GM19043 (cell line): ENCODE results near the gene ASCL2.
"Not testable (repeated sequence)": the region's sequence is repeated elsewhere in the genome, so short reads cannot be mapped to it uniquely, and the experiment has no call there.

Experiments used
- ATAC-seq: cut with Tn5 transposase; IDR thresholded peaks from one replicate; pipeline ENCODE4 v1.9.1; 2021; ENCODE audit warnings: low read depth; ENCODE audit not compliant: unreplicated experiment

Gene ASCL2

DNA sequence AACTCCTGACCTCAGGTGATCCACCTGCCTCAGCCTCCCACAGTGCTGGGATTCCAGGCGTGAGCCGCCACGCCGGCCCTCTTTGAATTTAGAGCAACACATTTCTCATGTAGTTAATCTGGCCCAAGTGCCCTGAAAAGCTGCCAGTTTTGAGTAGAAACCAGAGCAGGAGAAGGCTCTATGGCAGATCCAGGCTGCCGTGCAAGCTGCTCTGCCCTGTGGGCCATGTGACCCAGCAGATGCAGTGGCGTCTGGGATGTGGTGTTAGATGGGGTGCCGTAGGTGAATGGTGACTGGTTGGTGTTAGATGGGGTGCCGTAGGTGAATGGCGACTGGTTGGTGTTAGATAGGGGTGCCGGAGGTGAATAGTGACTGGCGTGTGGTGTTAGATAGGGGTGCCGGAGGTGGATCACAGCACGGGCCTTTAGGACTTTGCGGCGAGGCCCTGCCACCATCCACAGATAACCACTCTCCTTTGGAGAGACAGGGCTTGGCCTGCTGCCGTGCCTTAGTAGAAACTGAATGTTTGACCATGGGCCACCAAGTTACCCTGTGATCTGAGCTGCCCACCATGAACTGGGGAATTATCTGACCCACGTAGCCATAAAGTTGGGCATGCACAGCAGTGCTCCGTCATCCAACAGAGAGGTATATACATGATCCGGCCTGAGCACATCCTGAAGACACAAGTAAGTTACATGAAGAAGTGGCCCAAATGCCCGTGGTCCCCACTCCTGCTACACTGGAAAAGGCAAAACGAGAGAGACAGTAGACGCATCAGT, 32.7 kb downstream of the ASCL2 start:
- ATAC-seq = no peak

DNA sequence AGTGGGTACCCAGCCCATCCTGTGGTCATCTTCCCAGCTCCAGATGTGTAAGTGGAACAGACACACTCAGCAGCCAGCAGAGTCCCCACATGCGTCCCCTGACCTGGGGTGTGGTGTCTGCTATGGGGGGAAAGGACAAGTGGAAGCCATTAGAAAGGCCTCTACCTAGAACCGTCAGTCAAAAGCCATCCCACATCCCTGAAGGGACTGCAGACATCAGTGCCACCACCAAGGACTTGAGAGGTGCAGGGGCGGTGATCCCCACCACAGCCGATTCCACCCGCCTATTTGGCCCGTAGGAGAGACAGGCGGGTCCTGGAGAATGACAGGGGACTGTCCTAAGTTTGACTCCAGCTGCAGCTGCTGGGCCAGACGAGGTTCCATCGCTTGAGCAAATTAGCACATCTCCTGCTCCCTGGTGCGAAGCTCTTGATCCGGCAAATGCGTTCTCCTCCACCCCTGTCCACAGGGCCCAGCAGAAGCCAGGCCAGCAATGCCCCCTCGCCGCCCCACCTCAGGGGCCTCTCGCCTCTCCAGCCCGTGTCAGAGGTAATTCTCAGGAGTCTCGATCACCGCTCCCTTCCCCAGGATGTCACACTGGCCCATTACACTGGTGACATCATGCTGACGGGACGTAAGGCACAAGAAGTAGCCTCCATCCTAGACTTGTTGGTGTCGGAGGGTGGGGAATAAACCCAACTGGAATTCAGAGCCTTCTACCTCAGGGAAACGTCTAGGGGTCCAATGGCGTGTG, 33.8 kb downstream of the ASCL2 start:
- ATAC-seq = not testable (repeated sequence)

DNA sequence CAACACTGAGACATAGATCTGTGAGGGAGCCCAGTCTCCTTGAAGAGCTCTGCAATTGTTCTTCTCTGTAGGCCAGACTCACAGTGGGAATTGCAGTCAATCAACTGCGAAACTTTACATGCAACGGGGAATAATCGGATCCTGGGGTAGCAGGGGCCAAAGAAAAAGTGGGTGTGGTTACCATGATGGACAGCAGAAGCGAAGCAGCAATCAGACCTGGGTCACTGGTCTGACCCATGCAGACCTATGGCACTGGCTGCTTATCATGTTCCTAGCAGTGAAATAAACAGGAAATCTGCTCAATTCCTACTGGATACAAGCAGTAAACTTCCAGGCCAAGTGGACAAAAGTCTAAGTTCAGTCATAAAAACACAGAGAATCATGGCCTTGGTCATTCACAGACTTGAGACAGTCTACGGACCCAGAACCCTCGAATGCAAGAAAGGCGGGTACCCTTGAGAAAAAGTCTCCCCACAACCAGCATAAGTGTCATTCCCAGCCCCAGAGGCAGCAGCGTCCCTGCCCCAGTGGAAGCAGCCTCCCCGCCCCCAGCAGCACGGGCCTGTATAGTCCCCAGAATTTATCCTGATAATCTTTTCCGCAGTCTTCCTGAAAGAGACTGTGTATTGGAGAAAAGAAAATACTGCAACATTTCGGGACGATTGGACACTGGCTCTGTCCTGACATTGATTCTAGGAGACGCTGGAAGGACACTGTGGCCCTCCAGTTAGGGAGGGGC, 34.6 kb downstream of the ASCL2 start:
- ATAC-seq = no peak

DNA sequence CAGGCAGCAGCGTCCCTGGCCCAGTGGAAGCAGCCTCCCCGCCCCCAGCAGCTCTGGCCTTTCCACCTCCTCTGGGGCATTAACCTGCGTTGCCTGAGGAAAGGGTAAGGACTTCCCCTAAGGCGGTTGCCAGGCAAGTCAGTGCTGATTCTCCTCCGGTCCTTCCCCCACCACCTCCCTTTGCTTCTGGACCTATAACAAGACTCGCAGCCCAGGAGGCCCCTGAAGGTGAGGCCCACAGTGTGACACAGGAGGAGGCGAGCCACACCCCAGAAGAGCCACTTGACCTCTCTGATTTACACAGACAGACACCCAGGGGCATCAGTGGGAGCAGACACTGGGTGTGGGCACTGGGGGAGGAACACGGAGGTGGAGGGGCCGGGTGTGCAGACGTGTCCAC, 35.4 kb downstream of the ASCL2 start:
- no peak for ATAC-seq

DNA sequence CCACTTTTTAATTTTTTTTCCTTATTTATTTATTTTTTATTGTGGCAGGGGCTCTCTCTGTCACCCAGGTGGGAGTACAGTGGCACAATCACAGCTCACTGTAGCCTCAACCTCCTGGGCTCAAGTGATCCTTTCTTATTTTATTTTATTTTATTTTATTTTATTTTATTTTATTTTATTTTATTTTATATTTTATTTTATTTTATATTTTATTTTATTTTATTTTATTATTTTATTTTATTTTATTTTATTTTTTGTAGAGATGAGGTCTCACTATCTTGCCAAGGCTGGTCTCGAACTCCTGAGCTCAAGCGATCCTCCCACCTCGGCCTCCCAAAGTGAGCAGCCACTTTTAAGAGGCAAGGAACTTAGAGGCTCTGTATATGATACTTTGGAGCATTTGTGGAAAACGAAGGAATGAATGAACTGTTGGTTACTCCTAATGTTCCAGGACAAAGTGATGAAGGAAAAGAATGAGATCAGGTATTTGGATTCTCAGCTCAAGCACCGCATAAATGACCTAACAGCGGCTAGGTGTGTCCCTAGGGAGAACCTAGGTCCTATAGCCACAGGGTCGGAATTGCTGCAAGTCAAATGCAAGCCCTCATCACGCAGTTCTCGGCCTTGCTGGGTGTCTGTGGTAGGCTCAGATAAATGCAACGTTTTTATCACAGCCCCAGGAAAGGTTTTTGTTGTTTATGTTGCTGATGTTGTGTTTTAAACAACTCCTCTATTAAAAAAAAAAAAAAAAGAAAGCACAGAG, 36.5 kb downstream of the ASCL2 start:
- ATAC-seq = no peak

DNA sequence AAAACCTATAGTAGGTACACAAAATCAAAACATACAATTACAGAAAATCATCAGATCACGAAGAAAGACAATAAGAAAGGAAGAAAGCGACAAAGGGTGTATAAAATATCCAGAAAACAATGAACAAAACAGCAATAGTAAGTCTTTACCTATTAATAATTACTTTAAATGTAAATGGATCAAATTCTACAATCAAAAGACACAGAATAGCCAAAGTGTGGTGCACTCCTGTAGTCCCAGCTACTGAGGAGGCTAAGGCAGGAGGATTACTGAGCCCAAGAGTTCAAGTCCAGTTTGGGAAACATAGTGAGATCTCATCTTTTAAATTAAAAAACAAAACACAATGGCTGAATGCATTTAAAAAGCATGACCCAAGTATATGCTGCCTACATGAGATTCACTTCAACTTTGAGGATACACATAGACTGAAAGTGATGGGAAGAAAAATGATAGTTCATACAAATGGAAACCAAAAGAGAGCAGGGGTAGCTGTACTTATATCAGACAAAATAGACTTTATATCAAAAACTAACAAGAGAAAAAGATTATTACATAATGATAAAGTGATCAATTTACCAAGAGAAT, 40.6 kb downstream of the ASCL2 start:
- no peak for ATAC-seq

DNA sequence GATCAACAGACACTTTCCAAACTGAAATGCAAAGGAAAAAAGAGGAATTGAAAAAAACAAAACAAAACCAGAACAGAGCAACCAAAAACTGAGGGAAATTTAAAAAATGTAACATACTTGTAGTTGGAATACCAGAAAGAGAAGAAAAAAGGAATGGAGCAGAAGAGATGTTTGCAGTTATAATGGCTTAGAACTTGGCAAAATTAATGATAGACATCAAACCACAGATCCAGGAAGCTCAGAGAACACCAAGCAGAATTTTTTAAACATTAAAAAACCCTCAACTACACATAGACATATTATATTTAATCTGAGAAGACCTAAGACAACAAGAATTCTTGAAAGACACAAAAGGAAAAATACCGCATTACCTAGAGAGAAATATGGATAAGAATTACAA, 46.1 kb downstream of the ASCL2 start:
- no peak for ATAC-seq

DNA sequence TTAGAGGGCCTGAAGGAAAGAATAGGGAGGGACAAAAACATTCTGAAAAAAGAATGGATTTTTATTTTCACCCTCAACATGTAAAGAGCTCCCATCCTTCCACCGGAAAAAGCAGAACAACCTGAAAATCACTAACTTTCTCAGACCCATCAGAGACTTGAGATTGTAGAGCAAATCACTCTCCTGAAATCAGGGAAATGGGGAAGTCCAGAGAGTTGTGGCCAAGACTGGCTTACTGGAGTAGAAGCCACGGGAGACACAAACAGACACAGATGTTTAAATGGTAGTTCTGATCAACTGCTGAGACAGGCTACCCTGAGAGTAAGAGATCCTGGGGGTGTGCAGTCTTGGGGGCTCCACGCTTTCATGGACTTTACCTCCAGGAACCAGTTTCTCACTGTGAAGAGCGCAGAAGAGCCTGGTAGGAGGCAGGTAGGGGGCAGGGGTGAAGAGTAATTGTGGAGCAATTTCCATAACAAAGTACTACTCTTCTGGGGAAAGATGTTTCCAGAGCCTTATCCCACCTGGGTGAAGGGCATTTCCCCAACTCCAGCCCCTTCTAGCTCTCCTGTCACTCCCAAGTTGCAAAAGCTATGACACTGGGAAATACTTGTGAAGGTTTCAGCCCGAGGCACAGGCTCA, 47.1 kb downstream of the ASCL2 start:
- no peak for ATAC-seq

DNA sequence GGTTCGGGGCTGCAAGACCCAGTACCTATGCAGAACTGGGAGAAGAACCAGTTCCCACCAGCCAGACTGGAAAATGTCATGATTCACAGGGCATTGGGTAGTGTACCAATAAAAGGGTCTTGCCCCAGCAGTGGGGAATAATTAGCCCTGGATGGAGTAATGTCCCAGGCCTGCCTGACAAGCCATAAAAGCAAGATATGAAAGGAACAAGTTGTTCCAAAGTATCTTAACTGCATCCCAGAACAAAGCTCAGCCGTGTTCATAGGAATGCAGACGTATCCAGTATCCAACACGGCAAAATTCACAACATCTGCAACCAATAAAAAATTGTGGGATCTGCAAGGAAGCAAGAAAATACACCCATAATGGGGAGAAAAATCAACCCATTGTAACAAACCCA, 47.9 kb downstream of the ASCL2 start:
- no peak for ATAC-seq

DNA sequence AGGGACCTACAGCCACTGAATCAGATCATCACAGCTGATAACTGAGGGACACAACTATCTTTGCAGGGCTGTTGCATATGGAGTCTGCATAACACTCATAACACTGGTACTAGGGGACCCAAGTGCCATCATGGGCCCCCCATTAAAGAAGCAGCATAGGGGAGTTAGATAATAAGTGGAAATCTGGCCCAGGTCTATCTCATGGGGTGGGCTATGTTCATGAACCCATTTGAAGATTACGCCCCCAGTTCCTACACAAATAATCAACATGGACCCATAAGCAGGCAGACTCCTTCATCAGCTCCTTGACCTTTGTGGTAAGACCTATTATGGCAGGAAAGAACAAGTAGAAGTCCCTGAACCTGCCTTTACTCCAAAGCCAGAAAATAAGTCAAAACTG, 48.8 kb downstream of the ASCL2 start:
- no peak for ATAC-seq

DNA sequence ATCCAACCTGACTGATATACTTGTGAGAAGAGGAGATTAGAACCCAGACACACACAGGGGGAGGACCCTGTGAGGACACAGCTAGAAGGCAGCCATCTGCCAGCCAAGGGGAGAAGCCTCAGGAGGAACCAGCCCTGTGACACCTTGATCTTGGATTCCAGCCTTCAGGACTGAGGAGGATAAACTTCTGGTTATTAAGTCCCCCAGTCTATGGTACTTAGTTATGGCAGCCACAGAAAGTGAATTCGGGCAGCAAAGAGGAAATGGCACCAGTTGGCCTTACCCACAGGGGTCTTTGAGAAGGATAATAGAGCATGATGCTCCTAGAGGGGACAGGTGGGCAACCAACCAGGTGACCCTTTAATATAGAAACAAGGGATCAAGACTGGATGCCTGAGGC, 49.4 kb downstream of the ASCL2 start:
- no peak for ATAC-seq

DNA sequence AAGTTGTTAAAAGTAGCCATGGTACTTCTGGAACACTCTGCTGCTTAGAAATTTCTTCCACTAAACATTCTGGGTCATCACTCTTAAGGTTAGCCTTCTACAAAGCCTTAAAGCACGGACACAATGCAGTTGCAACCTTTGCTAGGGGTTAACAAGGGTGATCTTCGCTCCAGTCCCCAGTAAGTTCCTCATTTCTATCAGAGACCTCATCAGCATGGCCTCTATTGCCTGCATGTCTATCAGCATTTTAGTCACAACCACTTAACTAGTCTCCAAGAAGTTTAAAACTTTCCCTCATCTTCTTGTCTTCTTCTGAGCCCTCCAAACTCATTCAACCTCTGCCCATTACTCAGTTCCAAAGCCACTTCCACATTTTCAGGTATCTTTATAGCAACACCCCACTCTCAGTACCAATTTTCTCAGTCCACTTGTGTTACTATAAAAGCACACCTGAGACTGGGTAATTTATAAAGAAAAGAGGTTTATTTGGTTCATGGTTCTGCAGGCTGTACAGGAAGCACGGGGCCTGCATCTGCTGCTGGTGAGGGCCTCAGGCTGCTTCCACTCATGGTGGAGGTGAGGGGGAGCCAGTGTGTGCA, 50.1 kb downstream of the ASCL2 start:
- ATAC-seq = no peak

DNA sequence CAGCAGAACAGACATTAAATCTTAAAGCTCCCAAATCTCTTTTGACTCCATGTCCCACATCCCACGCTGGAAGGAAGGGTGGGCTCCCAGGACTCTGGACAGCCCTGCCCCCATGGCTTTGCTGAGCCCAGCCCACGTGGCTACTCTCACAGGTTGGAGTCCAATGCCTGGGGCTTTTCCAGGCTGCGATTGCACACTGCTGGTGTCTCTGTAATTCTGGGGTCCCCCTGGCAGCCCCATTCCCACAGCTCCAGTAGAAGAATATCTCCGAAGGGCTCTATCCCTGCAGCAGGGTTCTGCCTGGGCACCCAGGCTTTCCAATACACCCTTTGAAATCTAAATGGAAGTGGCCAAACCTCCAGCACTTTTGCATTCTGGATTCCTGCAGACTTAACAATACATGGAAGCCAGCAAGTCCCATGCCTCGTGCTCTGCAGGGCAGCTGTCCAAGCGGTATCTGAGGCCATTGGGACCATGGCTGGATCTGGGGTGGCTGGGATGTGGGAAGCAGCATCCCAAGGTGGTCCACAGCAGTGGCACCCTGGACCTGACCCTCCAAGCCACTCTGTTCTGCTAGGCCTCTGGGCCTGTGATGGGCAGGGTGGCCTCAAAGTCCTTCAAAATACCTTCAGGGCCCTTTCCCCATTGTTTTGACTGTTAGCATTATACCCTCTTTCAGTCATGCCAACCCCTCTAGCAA, 50.9 kb downstream of the ASCL2 start:
- no peak for ATAC-seq
